Liver (tissue), 9 donors: ENCODE results near the gene KHDRBS2. TPM values are rescaled to one million over a fixed set of nuclear protein-coding genes. Genes with fewer than 3 reads are reported as not detected.

Source experiments
- DNase-seq: peaks from one replicate; pipeline ENCODE4 v3.0.0-alpha.2; 2017; ENCODE audit warnings: low spot score
- H3K27ac ChIP-seq, 2 donors: one replicate each; pipeline ENCODE4 v1.7.0; 2013; ENCODE audit warnings: inconsistent platforms in 2 of 2, low read length in 2 of 2, control low read depth in 1 of 2, low read depth in 1 of 2, mild to moderate bottlenecking in 1 of 2
- H3K27me3 ChIP-seq, 4 donors: one replicate each; pipeline versions ENCODE4 v1.6.1 to v1.7.0; 2013; ENCODE audit warnings: low read length in 3 of 4, inconsistent platforms in 1 of 4, mild to moderate bottlenecking in 1 of 4, moderate library complexity in 1 of 4; ENCODE audit not compliant: control insufficient read depth in 4 of 4, insufficient read depth in 4 of 4
- H3K36me3 ChIP-seq, 4 donors: one replicate each; pipeline versions ENCODE4 v1.6.1 to v1.7.0; 2013; ENCODE audit warnings: low read length in 3 of 4, mild to moderate bottlenecking in 3 of 4, low read depth in 1 of 4, moderate library complexity in 1 of 4; ENCODE audit not compliant: control insufficient read depth in 4 of 4, insufficient read depth in 3 of 4
- H3K4me1 ChIP-seq, 4 donors: one replicate each; pipeline versions ENCODE4 v1.6.1 to v1.7.0; 2013; ENCODE audit warnings: low read length in 3 of 4, mild to moderate bottlenecking in 3 of 4, moderate library complexity in 1 of 4; ENCODE audit not compliant: control insufficient read depth in 4 of 4, insufficient read depth in 4 of 4
- H3K4me3 ChIP-seq, 3 donors: one replicate each; pipeline versions ENCODE4 v1.6.1 to v1.7.0; 2013; ENCODE audit warnings: low read length in 3 of 3, control low read depth in 1 of 3, low read depth in 1 of 3, mild to moderate bottlenecking in 1 of 3
- H3K9ac ChIP-seq, 2 donors: one replicate each; pipeline ENCODE4 v1.7.0; 2013; ENCODE audit warnings: low read length in 2 of 2, mild to moderate bottlenecking in 2 of 2, moderate library complexity in 2 of 2, control low read depth in 1 of 2, low read depth in 1 of 2
- H3K9me3 ChIP-seq, 4 donors: one replicate each; pipeline versions ENCODE4 v1.6.1 to v1.7.0; 2013; ENCODE audit warnings: low read length in 3 of 4; ENCODE audit not compliant: control insufficient read depth in 4 of 4
- CTCF ChIP-seq: fragments of 150-350 bp; IDR thresholded peaks from 2 replicates; pipeline ENCODE4 v1.5.1; 2017; ENCODE audit warnings: improper control_type of control experiment, low read depth, low read length; ENCODE audit not compliant: missing input control
- FOXA1 ChIP-seq: IDR thresholded peaks from 2 replicates; pipeline ENCODE4 v1.6.1; 2016; ENCODE audit warnings: antibody characterized with exemption
- GABPA ChIP-seq, 2 donors: IDR thresholded peaks in 1 of 2; conservative IDR thresholded peaks in 1 of 2; 2 replicates each; pipeline ENCODE4 v1.6.1; 2016; ENCODE audit warnings: antibody characterized with exemption in 2 of 2, mild to moderate bottlenecking in 1 of 2, moderate library complexity in 1 of 2
- HNF4A ChIP-seq, 2 donors: conservative IDR thresholded peaks; 2 replicates each; pipeline ENCODE4 v1.6.1; 2016; ENCODE audit warnings: antibody characterized with exemption in 2 of 2, mild to moderate bottlenecking in 2 of 2
- JUND ChIP-seq, 2 donors: IDR thresholded peaks; 2 replicates each; pipeline ENCODE4 v1.6.1; 2016; ENCODE audit warnings: antibody characterized with exemption in 2 of 2
- NR2F2 ChIP-seq: IDR thresholded peaks from 2 replicates; pipeline ENCODE4 v1.6.1; 2016; ENCODE audit warnings: antibody characterized with exemption
- REST ChIP-seq: IDR thresholded peaks from 2 replicates; pipeline ENCODE4 v1.6.1; 2016; ENCODE audit warnings: antibody characterized with exemption, mild to moderate bottlenecking
- RXRA ChIP-seq, 2 donors: IDR thresholded peaks; 2 replicates each; pipeline ENCODE4 v1.6.1; 2017 to 2018; ENCODE audit warnings: antibody characterized with exemption in 2 of 2, mild to moderate bottlenecking in 1 of 2
- TAF1 ChIP-seq: conservative IDR thresholded peaks from 2 replicates; pipeline ENCODE4 v1.6.1; 2016; ENCODE audit warnings: antibody characterized with exemption, mild to moderate bottlenecking
- YY1 ChIP-seq: IDR thresholded peaks from 2 replicates; pipeline ENCODE4 v1.6.1; 2016; ENCODE audit warnings: antibody characterized with exemption, mild to moderate bottlenecking
- ZBTB33 ChIP-seq: IDR thresholded peaks from 2 replicates; pipeline ENCODE4 v1.6.1; 2016; ENCODE audit warnings: antibody characterized with exemption
- WGBS: extraction: QIAGEN DNeasy Blood & Tissue Kit; methylation state at CpG from one replicate; pipeline ENCODE4 v1.1.7; 2013; 5-methylcytosine and 5-hydroxymethylcytosine counted together
- polyA plus RNA-seq, 2 donors: library from polyadenylated mRNA; stranded (reverse) in 1 of 2; unstranded in 1 of 2; fragments of 200-250 nt in 1 of 2; fragments of >200 nt in 1 of 2; fragmentation: Nextera tagmentation in 1 of 2; extraction: Ambion mirVana in 1 of 2; gene quantifications; one replicate each; pipeline versions ENCODE4 v1.2.1 to v1.2.3, GENCODE V29; 2013 to 2015
- total RNA-seq, 2 donors: library from RNA; depleted of rRNA; stranded (reverse); fragments of >200 nt; gene quantifications; one replicate each; pipeline ENCODE4 v1.2.3, GENCODE V29; 2014
- donor health status: healthy.
- donor health status: healthy.
- donor health status: healthy.
- donor health status: healthy.
- donor health status: healthy.

The KHDRBS2 gene
- total and polyA plus RNA-seq, 4 donors, result 0.08 to 1.1 TPM; not detected in 2

GRCh38 chr6:61835237-61835636, 450.8 kb downstream of the KHDRBS2 start (continued):
- no peak for TF ChIP-seq ZBTB33

DNA sequence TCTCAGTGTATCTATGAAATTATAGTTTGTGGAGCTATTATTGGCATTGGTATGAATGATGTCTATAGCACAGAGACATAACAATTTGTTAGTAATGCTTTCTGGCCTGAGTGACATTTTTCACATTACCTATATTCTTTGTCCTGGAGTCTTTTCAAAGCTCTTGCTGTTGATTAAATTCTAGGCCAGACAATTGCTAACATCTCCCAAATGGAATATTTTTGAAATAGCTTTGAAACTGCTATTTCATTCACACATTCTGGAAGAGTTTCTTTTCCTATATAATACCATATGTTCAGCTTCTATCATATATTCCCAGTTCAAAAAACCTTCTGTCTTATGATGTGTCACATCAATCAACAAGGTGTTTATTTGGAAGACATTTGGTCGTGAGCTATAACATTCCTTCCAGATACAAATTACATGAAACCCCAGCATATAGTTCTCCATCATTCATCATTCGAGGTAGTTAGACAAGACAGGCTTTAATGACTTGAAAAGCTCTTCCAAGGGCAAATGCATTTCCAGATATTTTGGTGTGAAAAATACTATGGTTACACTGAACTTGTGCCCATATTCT, 452.8 kb downstream of the KHDRBS2 start:
- TF ChIP-seq JUND (IDR thresholded peaks at IDR 0.05), result no peak
- no peak for TF ChIP-seq FOXA1
- no peak for TF ChIP-seq NR2F2
- no peak for TF ChIP-seq CTCF
- Histone ChIP-seq H3K36me3 (peaks cover 0 to 1% (median 0%) of the 10 kb centered on the region in 4 donors), H3K4me1 (no peaks in the 10 kb centered on the region), H3K4me3 (no peak overlapping the region), H3K27ac (no peak overlapping the region), H3K9ac (no peak overlapping the region), H3K27me3 (no peaks in the 10 kb centered on the region), H3K9me3 (no peaks in the 10 kb centered on the region)
- WGBS, result 67% methylated on average over 2 of the region's 2 CpGs
- no peak for DNase-seq

DNA sequence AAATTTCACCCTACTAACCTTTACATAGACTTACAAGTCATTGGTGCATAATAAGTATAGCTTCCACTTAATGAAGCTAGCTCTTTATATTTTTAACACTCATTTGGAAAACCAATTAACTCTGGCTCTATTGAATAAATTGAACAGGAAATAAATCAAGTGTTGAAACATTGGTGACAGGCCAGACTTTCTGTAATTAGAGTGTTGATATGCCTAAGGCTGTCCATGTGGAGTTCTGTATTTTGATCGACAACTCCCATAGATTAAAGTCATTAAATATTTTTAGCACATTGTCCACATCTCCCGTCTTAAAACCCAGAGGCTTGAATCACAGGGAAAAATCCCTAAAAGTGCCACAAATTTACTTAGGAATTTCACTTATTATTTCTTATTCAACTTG, 468.3 kb downstream of the KHDRBS2 start:
- H3K36me3 ChIP-seq, result no peaks in the 10 kb centered on the region
- H3K9me3 ChIP-seq, result no peaks in the 10 kb centered on the region
- no peak overlapping the region for H3K9ac ChIP-seq
- H3K4me1 ChIP-seq, result no peaks in the 10 kb centered on the region
- no peak overlapping the region for H3K4me3 ChIP-seq
- no peak overlapping the region for H3K27ac ChIP-seq
- TF ChIP-seq GABPA (IDR thresholded peaks at IDR 0.05 in 1 of 2, conservative IDR thresholded peaks at IDR 0.05 in 1 of 2), result no peak
- no peak for TF ChIP-seq ZBTB33
- WGBS, result 80% methylated on average over 2 of the region's 2 CpGs
- DNase-seq, result no peak
- peaks cover 0 to 3% (median 0%) of the 10 kb centered on the region in 4 donors for H3K27me3 ChIP-seq

GRCh38 chr6:61810047-61810446, 476.0 kb downstream of the KHDRBS2 start:
- H3K27me3 ChIP-seq, result no peaks in the 10 kb centered on the region
- whole genome bisulfite sequencing, result 43% methylated on average over 3 of the region's 3 CpGs
- H3K27ac ChIP-seq, result no peak overlapping the region

More at GRCh38 chr6:61810047-61810446, 476.0 kb downstream of the KHDRBS2 start:
- no peak for DNase-seq
- H3K4me3 ChIP-seq, result no peak overlapping the region
- H3K36me3 ChIP-seq, result no peaks in the 10 kb centered on the region
- no peak overlapping the region for H3K9ac ChIP-seq
- no peaks in the 10 kb centered on the region for H3K9me3 ChIP-seq
- H3K4me1 ChIP-seq, result peaks cover 0 to 4% (median 0%) of the 10 kb centered on the region in 4 donors
- TF ChIP-seq RXRA (IDR thresholded peaks at IDR 0.05) (peak in 1 of 2 donors; percentile 42), YY1 (no peak), REST (no peak), TAF1 (no peak), HNF4A (conservative IDR thresholded peaks at IDR 0.05) (peak; percentile 31 to 63)
